Activated naive CD8-positive, alpha-beta T cell (primary cell): ENCODE results near the gene CKB.
A peak's percentile ranks its signal among the peaks of the same experiment; 100 is the strongest.

Source experiments
- H3K27ac Mint-ChIP-seq: one replicate; pipeline ENCODE4 v1.8.0; 2021; ENCODE audit warnings: mixed read lengths
- H3K27me3 Mint-ChIP-seq: one replicate; pipeline ENCODE4 v1.8.0; 2021; ENCODE audit warnings: mixed read lengths
- H3K36me3 Mint-ChIP-seq: one replicate; pipeline ENCODE4 v1.8.0; 2021; ENCODE audit warnings: mixed read lengths
- H3K4me1 Mint-ChIP-seq: one replicate; pipeline ENCODE4 v1.8.0; 2021; ENCODE audit warnings: low read depth, mixed read lengths
- H3K4me3 Mint-ChIP-seq: one replicate; pipeline ENCODE4 v1.8.0; 2021; ENCODE audit warnings: mild to moderate bottlenecking, mixed read lengths
- H3K9me3 Mint-ChIP-seq: one replicate; pipeline ENCODE4 v1.8.0; 2021; ENCODE audit warnings: low read depth, mixed read lengths

Gene CKB

GRCh38 chr14:103545219-103545914 is 22.7 kb upstream of the CKB start:
- Mint-ChIP-seq H3K4me1 (no peaks in the 10 kb centered on the region), H3K27ac (no peak overlapping the region)

DNA sequence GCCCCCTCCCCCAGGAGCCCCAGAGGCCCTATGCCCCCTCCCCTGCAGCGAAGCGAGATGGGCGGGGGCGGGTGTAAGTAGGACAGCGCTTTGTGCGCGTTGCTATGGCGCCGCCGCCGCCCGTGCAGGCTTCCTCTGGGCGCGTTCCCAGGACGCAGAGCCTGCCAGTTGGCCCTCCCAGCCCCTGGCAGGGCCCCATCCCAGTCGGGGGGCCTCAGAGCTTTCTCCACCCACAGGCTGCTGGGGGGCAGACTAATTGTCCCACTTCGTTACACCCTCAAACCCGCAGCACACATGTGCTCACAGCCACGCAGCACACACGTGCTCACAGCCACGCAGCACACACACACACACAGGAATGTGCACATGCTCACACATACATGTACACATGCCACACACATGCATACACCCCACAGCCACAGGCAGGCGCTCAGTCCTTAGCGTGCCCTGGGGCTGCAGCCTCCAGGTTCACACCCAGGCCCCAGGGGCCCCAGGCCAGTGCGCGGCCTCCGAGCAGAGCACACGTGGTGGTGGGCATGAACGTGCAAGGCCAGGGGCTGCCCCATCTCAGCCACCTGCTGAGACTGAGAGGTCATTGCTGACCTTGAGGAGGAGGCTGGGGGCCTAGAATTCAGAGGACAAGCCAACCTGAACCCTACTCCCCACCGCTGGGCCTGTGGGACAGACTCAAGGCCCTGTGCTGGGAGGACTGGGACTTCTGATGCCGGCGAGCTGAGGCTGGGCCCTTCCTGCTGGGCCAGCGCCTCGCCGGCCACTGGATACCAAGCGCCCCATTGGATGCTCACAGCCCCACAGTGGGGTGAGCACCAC is 22.0 kb upstream of the CKB start:
- H3K4me3 Mint-ChIP-seq, result no peak overlapping the region
- no peaks in the 10 kb centered on the region for H3K9me3 Mint-ChIP-seq
- no peak overlapping the region for H3K27ac Mint-ChIP-seq
- H3K4me1 Mint-ChIP-seq, result no peaks in the 10 kb centered on the region
- H3K27me3 Mint-ChIP-seq, result no peaks in the 10 kb centered on the region
- no peaks in the 10 kb centered on the region for H3K36me3 Mint-ChIP-seq

More at GRCh38 chr14:103545219-103545914, 22.7 kb upstream of the CKB start:
- Mint-ChIP-seq H3K4me3 (no peak overlapping the region), H3K9me3 (no peaks in the 10 kb centered on the region), H3K27me3 (no peaks in the 10 kb centered on the region), H3K36me3 (no peaks in the 10 kb centered on the region)

DNA sequence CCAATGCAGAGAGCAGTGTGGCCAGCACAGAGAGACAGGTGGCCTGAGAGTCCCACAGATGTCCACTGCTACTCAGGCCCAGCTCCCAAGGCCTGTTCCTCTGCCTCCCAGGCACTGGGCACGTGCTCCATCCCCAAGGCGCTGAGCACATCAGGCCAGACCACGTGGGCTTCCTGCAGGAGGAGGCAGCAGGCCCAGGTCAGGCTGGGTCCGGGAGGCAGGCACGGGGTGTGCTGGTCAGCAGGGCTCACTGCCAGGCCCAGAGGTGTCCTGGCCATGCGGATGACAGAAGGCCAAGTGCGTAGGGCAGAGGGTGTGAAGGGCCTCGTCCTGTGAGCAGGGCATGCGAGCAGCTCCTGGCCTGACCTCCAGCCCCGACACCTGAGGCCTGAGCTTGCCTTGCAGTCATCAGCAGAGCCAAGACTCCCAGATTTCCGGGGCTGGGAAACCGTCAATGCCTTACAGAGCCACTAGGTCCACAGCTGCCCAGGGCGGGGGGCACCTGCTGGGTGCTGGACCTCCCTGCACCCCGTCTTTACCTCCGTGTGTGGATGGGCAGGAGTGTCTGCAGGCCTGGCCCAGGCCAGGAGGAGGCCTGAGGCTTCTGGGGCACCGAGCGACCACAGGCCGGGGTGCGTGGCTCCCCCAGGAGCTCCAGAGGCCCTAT is 21.2 kb upstream of the CKB start:
- no peaks in the 10 kb centered on the region for H3K36me3 Mint-ChIP-seq
- no peak overlapping the region for H3K27ac Mint-ChIP-seq
- no peak overlapping the region for H3K4me3 Mint-ChIP-seq
- peaks cover 2% of the 10 kb centered on the region for H3K4me1 Mint-ChIP-seq
- no peaks in the 10 kb centered on the region for H3K27me3 Mint-ChIP-seq
- H3K9me3 Mint-ChIP-seq, result no peaks in the 10 kb centered on the region

DNA sequence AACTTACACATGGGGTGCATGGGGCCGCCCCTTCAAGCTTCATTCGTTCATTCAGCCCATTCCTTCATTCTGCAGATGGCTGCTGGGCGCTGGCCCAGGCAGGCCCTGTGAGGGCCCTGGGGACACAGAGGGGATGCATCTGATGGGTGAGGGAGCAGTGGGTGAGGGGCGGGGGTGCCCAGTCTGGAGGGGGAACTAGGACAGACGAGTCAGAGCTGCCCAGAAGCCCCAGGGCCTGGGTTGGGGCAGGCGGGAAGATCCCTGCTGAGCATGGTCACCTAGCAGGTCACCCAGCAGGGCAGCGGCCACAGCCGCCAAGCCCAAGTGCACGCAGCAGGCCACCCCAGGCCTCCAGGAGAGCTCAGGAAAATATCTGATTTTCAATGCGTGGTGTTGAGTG is 20.5 kb upstream of the CKB start:
- Mint-ChIP-seq H3K27ac (no peak overlapping the region), H3K4me3 (no peak overlapping the region), H3K36me3 (no peaks in the 10 kb centered on the region), H3K27me3 (no peaks in the 10 kb centered on the region), H3K4me1 (peaks cover 2% of the 10 kb centered on the region), H3K9me3 (no peaks in the 10 kb centered on the region)

DNA sequence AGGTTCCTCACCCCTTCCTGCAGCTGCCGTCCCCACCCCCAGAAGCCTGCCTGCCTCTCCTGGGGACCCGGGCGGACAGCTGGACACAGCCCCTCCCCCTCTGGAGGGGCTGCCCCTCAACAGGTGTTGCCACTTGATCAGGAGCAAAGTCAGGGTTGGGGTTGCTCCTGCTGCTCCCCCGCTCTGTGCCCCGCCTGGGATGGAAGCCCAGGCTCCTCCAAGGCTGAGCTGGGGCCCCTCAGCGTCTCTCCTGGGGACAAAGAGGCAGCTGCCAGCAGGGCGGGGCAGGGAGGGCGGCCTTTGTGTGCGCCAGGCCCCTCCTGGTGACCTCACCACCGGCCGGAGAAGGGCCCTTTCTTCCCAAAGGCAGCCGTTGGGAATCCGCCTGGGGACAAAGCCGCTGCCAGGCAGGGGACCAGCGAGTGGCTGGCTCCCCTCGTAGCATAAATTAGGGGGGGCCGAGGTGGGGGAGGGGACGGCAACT is 20.0 kb upstream of the CKB start:
- no peaks in the 10 kb centered on the region for H3K27me3 Mint-ChIP-seq
- H3K4me1 Mint-ChIP-seq, result peaks cover 2% of the 10 kb centered on the region
- no peaks in the 10 kb centered on the region for H3K9me3 Mint-ChIP-seq
- no peaks in the 10 kb centered on the region for H3K36me3 Mint-ChIP-seq
- H3K4me3 Mint-ChIP-seq, result no peak overlapping the region
- H3K27ac Mint-ChIP-seq, result no peak overlapping the region

- Mint-ChIP-seq H3K4me1 (peaks cover 2% of the 10 kb centered on the region), H3K27me3 (no peaks in the 10 kb centered on the region), H3K4me3 (no peak overlapping the region), H3K27ac (no peak overlapping the region), H3K9me3 (no peaks in the 10 kb centered on the region), H3K36me3 (no peaks in the 10 kb centered on the region)
Observed at GRCh38 chr14:103541709-103542604, 19.3 kb upstream of the CKB start.

DNA sequence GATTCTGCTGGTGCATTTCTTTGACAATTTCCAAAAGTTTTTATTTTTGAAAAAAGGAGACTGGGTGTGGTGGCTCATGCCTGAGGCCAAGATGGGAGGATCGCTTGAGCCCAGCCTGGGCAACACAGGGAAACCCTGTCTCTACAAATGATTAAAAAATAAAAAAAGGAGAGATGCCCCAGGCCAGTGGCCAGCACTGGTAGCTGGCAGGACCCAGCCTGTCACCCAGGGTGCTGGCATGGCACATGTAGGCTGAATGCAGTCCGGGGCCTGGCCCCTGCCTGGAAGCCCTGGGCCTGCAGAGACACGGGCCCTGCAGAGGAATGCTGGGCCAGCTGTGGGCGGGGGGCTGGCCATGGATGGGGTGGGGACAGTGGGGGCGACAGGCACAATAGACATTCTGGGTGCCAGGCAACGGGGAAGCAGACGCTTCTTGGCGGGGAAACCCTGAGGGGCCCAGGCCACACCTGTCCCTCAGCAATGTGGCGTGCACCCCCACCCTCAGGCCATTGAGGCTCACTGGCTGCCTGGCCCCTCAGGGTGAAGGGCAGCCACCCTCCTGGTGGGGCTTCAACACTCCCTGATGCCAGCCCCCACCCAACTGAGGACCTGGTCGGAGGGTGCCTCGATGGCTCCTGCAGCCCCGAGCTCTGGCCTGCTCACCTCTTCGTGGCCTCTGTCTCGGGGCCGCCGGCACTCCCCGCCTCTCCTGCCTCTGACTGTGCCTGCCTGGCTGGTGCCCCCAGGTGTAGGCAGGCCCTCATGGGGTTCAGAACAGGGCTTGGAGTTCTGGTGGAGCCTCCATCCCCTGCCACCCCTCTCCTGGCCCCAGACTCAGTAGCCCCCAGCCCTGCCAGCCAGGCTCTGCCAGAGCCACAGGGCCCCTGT is 18.4 kb upstream of the CKB start:
- H3K4me1 Mint-ChIP-seq, result peaks cover 2% of the 10 kb centered on the region
- no peaks in the 10 kb centered on the region for H3K36me3 Mint-ChIP-seq
- H3K27ac Mint-ChIP-seq, result no peak overlapping the region
- H3K27me3 Mint-ChIP-seq, result no peaks in the 10 kb centered on the region
- no peak overlapping the region for H3K4me3 Mint-ChIP-seq
- no peaks in the 10 kb centered on the region for H3K9me3 Mint-ChIP-seq

DNA sequence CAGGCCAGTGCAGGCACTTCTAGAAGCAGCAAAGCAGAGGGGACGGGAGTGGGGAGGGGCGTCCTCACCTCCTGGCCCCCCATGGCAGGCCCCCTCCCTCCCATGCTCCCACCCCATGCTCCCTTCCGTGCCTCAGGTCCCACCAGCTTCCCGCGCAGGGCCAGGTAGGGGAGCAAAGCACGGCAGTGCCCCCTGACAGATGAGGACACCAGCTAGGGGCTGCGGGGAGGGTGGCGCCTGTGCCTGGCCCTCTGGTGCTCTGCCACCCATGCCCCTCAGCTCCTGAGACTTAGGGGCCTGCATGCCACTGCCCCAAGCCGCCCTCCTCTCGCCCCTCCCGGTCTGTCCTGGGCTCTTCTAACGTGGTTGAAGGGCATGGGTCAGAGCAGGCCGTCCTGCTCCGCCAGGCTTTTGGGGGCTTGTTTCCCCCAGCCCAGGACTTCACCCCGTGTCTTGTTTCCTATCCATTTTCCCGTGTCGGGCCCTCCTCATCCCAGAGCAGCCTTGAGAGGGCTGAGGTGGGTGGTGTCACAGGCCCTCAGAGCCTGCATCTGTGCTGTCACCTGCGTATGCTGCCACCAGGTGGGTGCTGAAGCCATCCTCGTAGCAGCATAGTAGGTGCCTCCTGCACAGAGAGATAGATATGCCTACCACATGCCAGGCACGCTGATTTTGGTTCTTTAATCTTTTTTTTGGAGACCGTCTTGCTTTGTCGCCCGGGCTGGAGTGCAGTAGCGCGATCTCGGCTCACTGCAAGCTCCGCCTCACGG is 16.6 kb upstream of the CKB start:
- Mint-ChIP-seq H3K9me3 (no peaks in the 10 kb centered on the region), H3K27me3 (no peaks in the 10 kb centered on the region), H3K4me1 (peaks cover 2% of the 10 kb centered on the region), H3K4me3 (no peak overlapping the region), H3K27ac (peak overlapping the region; percentile 54), H3K36me3 (no peaks in the 10 kb centered on the region)

GRCh38 chr14:103538291-103539055 is 15.8 kb upstream of the CKB start:
- Mint-ChIP-seq H3K4me1 (peaks cover 2% of the 10 kb centered on the region), H3K27me3 (no peaks in the 10 kb centered on the region), H3K36me3 (no peaks in the 10 kb centered on the region), H3K4me3 (no peak overlapping the region), H3K9me3 (no peaks in the 10 kb centered on the region), H3K27ac (no peak overlapping the region)

- Mint-ChIP-seq H3K4me1 (peaks cover 2% of the 10 kb centered on the region), H3K27ac (no peak overlapping the region), H3K36me3 (no peaks in the 10 kb centered on the region), H3K9me3 (no peaks in the 10 kb centered on the region), H3K4me3 (no peak overlapping the region), H3K27me3 (no peaks in the 10 kb centered on the region)
Observed at GRCh38 chr14:103537175-103537990, 14.8 kb upstream of the CKB start.

GRCh38 chr14:103536693-103537092 is 14.1 kb upstream of the CKB start:
- Mint-ChIP-seq H3K36me3 (no peaks in the 10 kb centered on the region), H3K27ac (no peak overlapping the region), H3K4me3 (no peak overlapping the region), H3K9me3 (no peaks in the 10 kb centered on the region), H3K4me1 (peaks cover 2% of the 10 kb centered on the region), H3K27me3 (no peaks in the 10 kb centered on the region)
